GM18519 (cell line): Measurements from ENCODE around the gene ZFAND2B.
"Not testable (repeated sequence)": the region's sequence is repeated elsewhere in the genome, so short reads cannot be mapped to it uniquely, and the experiment has no call there.

ENCODE experiments used
- ATAC-seq: cut with Tn5 transposase; IDR thresholded peaks from one replicate; pipeline ENCODE4 v1.9.1; 2021; ENCODE audit warnings: mild to moderate bottlenecking, moderate library complexity; ENCODE audit not compliant: unreplicated experiment, low FRiP score

ZFAND2B gene

GRCh38 chr2:219247678-219248642 is 41.4 kb downstream of the ZFAND2B start:
- ATAC-seq: no peak

- ATAC-seq: no peak
Observed at GRCh38 chr2:219248845-219249202, 42.2 kb downstream of the ZFAND2B start.

GRCh38 chr2:219249203-219249980 is 42.8 kb downstream of the ZFAND2B start:
- no peak for ATAC-seq

- ATAC-seq: no peak
Observed at GRCh38 chr2:219250049-219250781, 43.6 kb downstream of the ZFAND2B start.

GRCh38 chr2:219251656-219252055 is 45.1 kb downstream of the ZFAND2B start:
- no peak for ATAC-seq

- ATAC-seq: no peak
Observed at GRCh38 chr2:219252084-219252483, 45.5 kb downstream of the ZFAND2B start.

GRCh38 chr2:219252570-219252899 is 46.0 kb downstream of the ZFAND2B start:
- ATAC-seq: no peak

- peak; percentile 8 for ATAC-seq
Observed at GRCh38 chr2:219252900-219253752, 46.5 kb downstream of the ZFAND2B start, which contains the start of gene TUBA4B. TSS of gene TUBA4B (plus strand) at chr2:219253243. CDS start at chr2:219253408, 165 bp downstream.

GRCh38 chr2:219253753-219254589 is 47.4 kb downstream of the ZFAND2B start, which contains the start of gene TUBA4A:
TSS of gene TUBA4A (minus strand) at chr2:219253918. CDS start at chr2:219253858, 60 bp downstream.
- peak; percentile 50 for ATAC-seq

GRCh38 chr2:219254590-219255201 is 48.1 kb downstream of the ZFAND2B start:
- ATAC-seq: peak; percentile 25

GRCh38 chr2:219258942-219259341 is 52.4 kb downstream of the ZFAND2B start:
- not testable (repeated sequence) for ATAC-seq
